GM18517 (cell line): ENCODE results near the gene NPHS1.
"Not testable (repeated sequence)": the region's sequence is repeated elsewhere in the genome, so short reads cannot be mapped to it uniquely, and the experiment has no call there.

Experiments
- ATAC-seq: cut with Tn5 transposase; IDR thresholded peaks from one replicate; pipeline ENCODE4 v1.9.1; 2021; ENCODE audit warnings: mild to moderate bottlenecking, moderate library complexity; ENCODE audit not compliant: unreplicated experiment

NPHS1 gene

DNA sequence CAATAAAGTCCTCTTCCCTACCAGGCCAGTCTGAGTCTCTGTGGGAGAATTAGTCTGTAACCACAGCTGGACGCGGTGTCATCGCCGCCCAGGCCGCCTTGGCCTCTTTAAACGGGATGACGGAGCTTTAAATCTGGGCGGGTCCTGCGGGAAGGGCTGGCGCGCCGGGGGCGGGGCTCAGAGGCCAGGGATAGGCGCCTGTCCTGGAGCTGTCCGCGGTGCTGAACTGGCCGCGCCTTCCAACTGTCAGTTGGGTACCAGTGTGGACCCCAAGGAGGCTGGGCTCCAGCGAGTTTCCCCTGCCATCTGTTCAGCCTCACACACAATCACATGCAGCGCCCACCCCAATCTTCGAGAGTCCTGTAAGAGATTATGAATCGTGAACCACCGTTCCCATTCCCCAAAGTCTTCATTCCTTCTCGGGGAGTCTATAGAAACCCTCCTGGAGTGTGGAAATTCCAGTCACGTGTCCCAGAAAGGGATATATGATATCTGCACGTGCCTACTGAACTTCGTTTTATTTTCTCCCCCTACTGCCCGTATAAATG lies 27.5 kb upstream of the NPHS1 start:
- ATAC-seq = no peak

DNA sequence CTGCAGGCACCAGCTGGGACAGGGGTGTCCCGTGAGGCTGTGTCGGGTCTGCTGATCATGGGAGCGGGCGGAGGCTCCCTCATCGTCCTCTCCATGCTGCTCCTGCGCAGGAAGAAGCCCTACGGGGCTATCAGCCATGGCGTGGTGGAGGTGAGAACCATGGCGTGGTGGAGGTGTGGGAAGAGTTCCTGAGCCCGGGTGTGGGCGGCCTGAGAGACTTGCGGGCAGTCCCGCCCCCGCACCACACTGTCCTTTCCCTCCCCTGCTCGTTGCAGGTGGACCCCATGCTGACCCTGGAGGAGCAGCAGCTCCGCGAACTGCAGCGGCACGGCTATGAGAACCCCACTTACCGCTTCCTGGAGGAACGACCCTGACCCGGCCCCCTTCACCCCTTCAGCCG lies 26.8 kb upstream of the NPHS1 start:
- no peak for ATAC-seq

- ATAC-seq = no peak
Measured at GRCh38 chr19:35874392-35874930, 22.2 kb upstream of the NPHS1 start.

- ATAC-seq = no peak
Measured at GRCh38 chr19:35872180-35872579, 19.9 kb upstream of the NPHS1 start.

DNA sequence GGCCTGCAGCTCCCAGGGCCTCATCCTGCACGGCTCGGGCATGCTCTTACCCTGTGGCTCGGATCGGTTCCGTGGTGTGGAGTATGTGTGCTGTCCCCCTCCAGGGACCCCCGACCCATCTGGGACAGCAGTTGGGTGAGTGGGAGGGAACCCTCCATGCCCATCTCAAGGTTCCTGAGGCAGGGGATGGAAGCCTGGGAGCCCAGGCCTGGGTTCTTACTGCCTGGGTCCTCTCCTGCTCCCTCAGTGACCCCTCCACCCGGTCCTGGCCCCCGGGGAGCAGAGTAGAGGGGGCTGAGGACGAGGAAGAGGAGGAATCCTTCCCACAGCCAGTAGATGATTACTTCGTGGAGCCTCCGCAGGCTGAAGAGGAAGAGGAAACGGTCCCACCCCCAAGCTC lies 19.3 kb upstream of the NPHS1 start:
- ATAC-seq = no peak

GRCh38 chr19:35870798-35871197 lies 18.5 kb upstream of the NPHS1 start:
- no peak for ATAC-seq

DNA sequence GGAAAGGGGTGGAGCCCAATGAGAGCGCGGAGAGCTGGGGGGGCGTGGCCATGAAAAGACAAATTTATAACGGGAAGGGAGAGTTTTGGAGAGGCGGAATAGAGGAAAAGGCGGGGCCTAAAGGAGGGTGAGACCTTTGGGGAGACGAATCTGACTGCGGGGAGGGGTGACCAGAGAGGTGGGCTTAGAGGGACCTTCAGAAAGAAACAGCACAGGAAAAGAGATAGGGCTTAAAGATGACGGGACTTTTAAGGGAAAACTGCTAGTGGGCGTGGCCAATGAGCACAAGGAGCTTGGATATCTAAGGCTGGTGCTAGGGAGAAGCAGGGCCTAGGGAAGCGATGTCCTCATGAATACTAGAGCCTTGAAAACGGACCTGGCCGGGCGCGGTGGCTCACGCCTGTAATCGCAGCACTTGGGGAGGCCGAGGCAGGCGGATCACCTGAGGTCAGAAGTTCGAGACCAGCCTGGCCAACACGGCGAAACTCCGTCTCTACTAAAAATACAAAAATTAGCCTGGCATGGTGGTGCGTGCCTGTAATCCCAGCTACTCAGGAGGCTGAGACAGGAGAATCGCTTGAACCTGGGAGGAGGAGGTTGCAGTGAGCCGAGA lies 17.9 kb upstream of the NPHS1 start:
- not testable (repeated sequence) for ATAC-seq

DNA sequence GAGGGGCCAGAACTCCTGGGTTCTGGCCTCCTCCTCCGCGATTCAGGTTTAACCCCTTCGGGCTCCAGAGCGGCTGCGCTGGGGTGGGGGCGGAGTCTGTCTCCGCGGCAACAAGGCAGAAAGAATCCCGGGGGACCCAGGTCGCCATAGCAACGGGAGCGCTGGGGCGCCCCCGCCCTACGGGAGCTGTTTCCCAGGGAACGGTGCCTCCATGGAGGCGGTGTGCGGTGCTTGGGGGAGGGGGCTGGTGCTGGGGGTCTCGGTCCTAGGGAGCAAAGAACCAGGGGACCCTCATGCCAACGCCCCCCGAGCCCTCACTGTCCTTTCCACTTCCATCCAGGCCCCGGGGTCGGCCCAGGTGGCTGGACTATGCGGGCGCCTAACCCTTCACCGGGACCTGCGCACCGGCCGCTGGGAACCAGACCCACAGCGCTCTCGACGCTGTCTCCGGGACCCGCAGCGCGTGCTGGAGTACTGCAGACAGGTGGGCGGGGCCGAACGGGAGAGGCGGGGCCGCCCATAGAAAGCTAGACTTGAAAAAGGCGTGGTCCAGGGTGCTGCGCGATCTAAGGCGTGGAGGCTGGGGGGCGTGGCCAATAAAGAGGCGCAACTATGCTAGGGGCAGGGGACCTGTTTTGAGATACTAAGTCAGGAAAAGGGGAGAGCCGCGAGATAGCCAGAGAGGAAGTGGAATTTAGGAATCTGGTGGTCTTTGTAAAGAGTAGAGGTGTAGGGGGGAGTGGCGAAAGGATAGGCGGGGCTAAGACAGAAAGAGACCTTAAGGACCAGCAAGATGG lies 17.2 kb upstream of the NPHS1 start:
- peak; percentile 63 for ATAC-seq

DNA sequence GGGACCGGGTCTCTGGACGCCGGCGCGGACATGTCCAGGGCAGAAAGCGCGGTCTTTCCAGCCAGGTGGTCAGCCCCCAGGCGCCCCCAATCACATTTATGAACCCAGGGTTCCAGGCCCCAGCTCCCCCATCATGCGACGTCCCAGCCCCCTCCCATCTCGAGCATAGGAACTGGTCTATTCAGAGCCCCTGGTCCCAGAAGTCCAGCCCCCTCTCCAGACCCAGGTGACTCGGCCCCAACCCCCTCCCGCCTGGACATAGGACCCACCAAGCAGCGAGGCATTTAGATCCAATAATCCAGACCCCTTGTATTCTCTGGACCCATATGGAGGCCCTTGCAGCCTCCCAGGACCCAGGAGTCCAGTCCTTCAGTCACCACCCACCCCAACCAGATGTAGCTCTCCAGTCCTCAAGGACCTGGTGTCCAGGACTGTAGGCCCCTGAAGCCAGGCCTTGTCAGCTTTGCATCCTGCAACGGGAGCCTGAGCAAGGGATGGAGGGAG lies 16.6 kb upstream of the NPHS1 start:
- ATAC-seq = no peak

DNA sequence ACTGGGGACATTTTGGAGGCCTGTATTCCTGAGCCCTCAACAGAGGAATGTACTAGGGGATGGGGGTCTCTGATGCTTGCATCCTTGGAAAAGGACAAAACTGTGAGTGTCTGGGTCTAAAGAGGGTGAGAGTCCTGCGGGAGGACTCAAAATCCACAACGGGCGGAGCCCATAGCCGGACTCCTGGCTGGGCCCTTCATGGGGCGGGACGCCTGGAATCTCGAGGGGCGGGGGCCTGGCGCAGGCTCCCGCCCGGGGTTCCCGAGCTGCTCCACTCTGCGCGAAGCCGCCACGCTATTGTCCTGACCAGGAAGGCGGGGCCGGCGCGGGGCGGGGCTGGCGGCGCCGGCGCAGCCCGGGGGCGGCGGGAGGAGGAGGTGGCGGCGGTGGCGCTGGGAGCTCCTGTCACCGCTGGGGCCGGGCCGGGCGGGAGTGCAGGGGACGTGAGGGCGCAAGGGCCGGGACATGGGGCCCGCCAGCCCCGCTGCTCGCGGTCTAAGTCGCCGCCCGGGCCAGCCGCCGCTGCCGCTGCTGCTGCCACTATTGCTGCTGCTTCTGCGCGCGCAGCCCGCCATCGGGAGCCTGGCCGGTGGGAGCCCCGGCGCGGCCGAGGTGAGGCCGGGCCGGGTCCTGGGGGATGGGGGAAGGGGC lies 16.0 kb upstream of the NPHS1 start, which contains the start of gene APLP1:
Gene APLP1 (plus strand): TSS at position 403 of the 651 bp plus-strand sequence. CDS start 63 bp downstream, at position 466.
- ATAC-seq = no peak

DNA sequence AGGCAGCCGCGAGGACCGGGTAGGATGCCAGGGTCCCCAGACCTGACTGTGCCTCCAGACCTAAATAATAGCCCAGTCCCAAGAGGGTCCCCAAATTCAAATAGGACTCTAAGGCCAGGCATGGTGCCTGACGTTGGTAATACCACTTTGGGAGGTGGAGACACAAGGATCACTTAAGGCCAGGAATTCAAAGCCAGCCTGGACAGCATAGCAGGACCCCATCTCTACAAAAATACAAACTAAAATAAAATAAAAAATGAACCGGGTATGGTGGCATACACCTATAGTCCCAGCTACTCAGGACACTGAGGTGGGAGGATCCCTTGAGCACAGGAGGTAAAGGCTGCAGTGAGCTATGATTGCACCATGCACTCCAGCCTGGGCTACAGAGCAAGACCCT lies 10.7 kb upstream of the NPHS1 start:
- no peak for ATAC-seq

DNA sequence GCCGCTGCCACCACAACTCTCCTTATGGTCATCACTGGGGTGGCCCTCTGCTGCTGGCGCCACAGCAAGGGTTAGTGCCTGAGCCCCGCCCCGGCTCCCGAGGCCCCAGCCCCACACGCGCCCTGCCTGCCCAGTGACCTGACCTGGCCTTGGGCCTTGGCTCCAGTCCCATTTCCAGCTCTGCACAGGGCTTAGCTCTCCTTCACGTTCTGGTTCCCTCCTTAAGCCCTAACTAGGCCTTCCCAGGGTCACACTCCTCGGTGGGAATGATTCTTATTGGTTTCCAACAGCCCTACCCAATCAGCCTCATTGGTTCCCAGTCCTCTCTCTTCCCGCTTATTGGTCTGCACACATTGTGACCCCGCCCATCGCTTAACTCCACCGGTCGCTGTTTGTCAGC lies 10.2 kb upstream of the NPHS1 start:
- no peak for ATAC-seq

DNA sequence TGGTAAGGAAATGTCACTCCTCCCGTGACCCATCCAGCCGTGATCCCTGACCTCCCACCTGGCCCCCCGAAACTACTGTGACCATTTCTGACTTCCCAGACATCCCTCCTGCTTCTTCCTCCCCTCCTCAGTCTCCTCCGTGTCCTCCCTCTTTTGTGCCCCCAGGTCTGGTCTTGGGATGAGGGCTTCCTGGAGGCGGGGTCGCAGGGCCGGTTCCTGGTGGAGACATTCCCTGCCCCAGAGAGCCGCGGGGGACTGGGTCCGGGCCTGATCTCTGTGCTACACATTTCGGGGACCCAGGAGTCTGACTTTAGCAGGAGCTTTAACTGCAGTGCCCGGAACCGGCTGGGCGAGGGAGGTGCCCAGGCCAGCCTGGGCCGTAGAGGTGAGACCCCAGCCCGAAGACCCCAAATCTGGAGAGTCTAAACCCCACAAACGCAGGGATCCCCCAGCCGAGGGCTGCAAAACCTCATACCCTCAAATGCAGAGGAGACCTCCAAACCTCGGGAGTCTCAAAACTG lies 9.4 kb upstream of the NPHS1 start:
- ATAC-seq = no peak

GRCh38 chr19:35860818-35861639 lies 8.7 kb upstream of the NPHS1 start:
- no peak for ATAC-seq

GRCh38 chr19:35860436-35860817 lies 8.1 kb upstream of the NPHS1 start:
- ATAC-seq = no peak

- ATAC-seq = no peak
Measured at GRCh38 chr19:35859414-35859813, 7.1 kb upstream of the NPHS1 start.

DNA sequence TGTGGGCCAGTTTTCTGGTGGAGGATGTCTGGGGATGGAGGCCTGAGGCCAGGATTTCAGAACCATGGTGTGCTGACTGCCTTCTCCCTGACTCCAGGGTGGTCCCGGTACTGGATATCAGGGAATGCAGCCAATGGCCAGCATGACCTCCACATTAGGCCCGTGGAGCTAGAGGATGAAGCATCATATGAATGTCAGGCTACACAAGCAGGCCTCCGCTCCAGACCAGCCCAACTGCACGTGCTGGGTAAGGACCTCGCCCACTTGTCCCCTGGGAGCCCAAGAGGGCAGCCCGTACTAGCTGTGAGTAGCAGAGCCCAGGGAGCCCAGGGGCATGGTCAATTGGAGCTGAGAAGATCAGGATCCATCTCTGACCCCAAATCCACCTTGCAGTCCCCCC lies 6.0 kb upstream of the NPHS1 start:
- ATAC-seq = no peak

DNA sequence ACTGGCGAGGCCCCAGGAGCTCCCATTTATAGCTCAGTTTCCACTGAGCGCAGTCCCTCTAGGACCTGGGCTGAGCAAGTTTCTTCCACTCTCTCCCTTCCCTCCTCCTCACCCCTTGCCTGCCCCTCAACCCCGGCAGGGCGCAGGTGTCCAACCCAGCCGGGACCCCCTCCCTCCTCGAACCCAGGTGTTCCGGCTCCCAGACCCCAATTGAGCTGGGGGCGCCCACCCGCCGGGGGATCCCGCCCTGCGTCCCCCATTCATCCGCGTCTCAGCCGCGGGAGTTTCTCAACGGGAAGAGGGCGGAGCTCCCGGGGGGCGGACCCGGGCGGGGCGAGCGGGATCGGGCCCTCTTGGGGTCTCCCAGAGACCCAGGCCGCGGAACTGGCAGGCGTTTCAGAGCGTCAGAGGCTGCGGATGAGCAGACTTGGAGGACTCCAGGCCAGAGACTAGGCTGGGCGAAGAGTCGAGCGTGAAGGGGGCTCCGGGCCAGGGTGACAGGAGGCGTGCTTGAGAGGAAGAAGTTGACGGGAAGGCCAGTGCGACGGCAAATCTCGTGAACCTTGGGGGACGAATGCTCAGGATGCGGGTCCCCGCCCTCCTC lies 4.3 kb upstream of the NPHS1 start, which contains the start of gene KIRREL2:
Gene KIRREL2 (plus strand): TSS at position 366 of the 604 bp plus-strand sequence. CDS start 209 bp downstream, at position 575.
- no peak for ATAC-seq

DNA sequence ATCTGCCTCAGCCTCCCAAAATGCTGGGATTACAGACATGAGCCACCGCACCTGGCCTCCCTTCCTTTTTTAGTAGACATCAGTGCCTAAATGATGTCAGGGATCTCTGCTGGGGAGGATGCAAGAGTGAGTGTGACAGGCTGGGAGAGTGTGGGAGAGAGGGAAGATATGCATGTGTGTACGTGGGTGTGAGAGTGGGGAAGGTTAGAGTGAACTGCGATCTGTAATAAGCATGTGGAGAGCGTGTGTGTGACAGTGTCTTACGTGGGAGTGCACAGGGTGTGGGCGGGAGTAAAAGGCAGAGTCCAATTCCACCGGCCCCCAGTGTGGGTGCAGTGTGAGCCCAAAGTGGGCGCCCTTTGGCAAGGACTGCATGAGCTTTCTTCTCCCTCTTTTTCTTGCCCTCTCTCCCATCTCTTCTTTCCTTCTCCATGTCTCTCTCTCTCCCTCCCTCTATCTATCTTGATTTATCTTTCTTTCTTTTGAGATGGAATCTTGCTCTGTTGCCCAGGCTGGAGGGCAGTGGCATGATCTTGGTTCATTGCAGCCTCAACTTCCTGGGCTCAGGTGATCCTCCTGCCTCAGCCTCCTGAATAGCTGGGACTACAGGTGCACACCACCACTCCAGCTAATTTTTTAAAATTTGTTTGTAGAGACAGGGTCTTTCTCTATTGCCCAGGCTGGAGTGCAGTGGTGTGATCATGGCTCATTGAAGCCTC lies 893 bp upstream of the NPHS1 start:
- ATAC-seq = no peak
